GM19239 (cell line): ENCODE measurements around the gene SLC35D1.
"Not testable (repeated sequence)": the region's sequence is repeated elsewhere in the genome, so short reads cannot be mapped to it uniquely, and the experiment has no call there.

ENCODE experiments used
- DNase-seq: peaks from one replicate; pipeline ENCODE4 v3.0.0; 2011; ENCODE audit warnings: low spot score; ENCODE audit not compliant: insufficient read length
- FAIRE-seq: peaks from 2 replicates; lab custom pipeline; 2011; peaks lifted over from hg19 to GRCh38; lab: Jason Lieb, UNC

The SLC35D1 gene

GRCh38 chr1:66996018-66996682 is 57.8 kb downstream of the SLC35D1 start:
- DNase-seq, result peak; percentile 20
- FAIRE-seq, result peak; percentile 93

GRCh38 chr1:66993076-66993475 is 60.9 kb downstream of the SLC35D1 start:
- DNase-seq (no peak), FAIRE-seq (no peak)

- FAIRE-seq (peak; percentile 61), DNase-seq (no peak)
Observed at GRCh38 chr1:66985835-66986234, 68.1 kb downstream of the SLC35D1 start.

GRCh38 chr1:66984491-66984890 is 69.5 kb downstream of the SLC35D1 start:
- FAIRE-seq (peak; percentile 94), DNase-seq (peak; percentile 21)

- peak; percentile 98 for FAIRE-seq
- no peak for DNase-seq
Observed at GRCh38 chr1:66982561-66983260, 71.2 kb downstream of the SLC35D1 start.

GRCh38 chr1:66981679-66982078 is 72.3 kb downstream of the SLC35D1 start:
- no peak for DNase-seq

GRCh38 chr1:66980745-66981367 is 73.1 kb downstream of the SLC35D1 start:
- DNase-seq (no peak), FAIRE-seq (no peak)

More at GRCh38 chr1:66981679-66982078, 72.3 kb downstream of the SLC35D1 start:
- no peak for FAIRE-seq

- not testable (repeated sequence) for FAIRE-seq, DNase-seq
Observed at GRCh38 chr1:66979621-66980020, 74.3 kb downstream of the SLC35D1 start.

GRCh38 chr1:66978201-66978600 is 75.7 kb downstream of the SLC35D1 start:
- DNase-seq, result no peak
- no peak for FAIRE-seq

- DNase-seq (no peak), FAIRE-seq (no peak)
Observed at GRCh38 chr1:66968574-66968973, 85.4 kb downstream of the SLC35D1 start.

GRCh38 chr1:66966188-66966873 is 87.6 kb downstream of the SLC35D1 start:
- DNase-seq, result not testable (repeated sequence)
- FAIRE-seq, result peak; percentile 51

GRCh38 chr1:66957938-66958337 is 96.0 kb downstream of the SLC35D1 start:
- FAIRE-seq (no peak), DNase-seq (no peak)

- FAIRE-seq (peak; percentile 86), DNase-seq (no peak)
Observed at GRCh38 chr1:66954208-66954607, 99.7 kb downstream of the SLC35D1 start.

GRCh38 chr1:66951513-66951912 is 102.4 kb downstream of the SLC35D1 start:
- FAIRE-seq (no peak), DNase-seq (no peak)
